NCI-H2029 (cell line): ENCODE measurements around the gene EPB41L1.
A peak's percentile ranks its signal among the peaks of the same experiment; 100 is the strongest.

Experiments
- DNase-seq: peaks from one replicate; lab custom pipeline; 2025; lab: John Stamatoyannopoulos, UW

The EPB41L1 gene

DNA sequence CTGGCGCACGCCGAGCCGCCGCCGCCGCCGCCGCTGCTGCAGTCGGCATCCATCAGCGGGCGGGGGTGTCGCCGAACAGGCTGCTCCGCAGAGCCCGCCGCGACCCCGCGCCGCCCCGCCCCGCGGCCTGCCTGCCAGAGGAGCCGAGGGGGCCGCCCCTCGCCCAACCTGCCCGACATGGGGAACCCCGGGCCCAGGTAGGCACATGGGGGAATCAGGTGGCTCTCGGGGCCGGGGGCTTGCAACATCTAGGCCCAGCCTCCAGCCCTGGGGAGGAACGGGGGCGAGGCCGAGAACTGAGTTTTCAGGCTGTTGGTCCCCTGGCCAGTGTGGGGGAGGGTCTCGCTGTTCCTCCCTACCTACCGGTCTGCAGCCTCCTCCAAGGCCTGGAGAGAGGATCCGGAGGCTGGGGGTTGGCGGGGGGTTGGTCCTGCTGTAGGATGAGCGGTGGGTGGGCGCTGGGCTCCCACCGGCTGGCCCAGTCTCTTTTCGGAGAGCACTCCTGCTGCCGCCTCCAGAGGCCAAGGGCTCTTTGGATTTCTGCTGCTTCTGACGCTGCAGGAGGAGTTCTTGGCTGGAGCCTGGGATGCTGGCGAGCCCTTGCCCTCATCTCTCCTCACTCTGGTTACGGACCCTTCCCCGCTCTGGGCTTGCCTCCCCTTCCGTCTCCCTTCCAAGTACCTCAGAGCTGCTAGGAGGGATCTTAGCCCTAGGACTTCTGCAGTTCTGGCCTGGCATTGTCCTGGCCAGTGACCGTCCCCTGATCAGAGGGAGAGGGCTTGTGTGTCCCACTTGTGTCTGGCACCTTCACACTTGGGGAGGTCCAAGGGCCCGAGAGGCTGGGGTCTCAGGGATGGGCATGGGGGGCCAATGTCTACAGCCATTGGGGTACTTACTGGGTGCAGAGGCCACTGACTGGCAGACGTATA is at the start of gene EPB41L1:
Gene EPB41L1 (plus strand): TSS at position 41 of the 929 bp plus-strand sequence. CDS start 19,038 bp downstream, outside the sequence.
- DNase-seq, result no peak

DNA sequence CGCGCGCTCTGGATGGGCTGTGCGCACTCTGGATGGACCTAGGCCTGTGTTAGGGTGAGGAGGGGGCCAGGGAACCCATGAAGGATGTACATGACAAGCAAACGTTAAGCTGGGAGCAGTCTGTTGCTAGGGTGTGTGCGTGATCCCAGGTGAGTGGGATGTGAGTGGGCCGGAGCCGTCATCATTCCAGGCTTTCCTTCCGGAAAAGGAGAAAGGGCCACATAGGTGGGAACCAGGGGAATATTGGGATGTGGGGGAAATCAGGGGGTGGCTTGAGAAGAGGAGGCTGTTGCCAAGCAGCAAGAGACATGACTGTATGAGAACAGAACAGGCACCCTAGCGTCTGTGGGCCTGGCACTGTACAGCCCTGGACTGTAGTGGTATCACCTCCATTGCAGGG is 49.7 kb upstream of the EPB41L1 start:
- no peak for DNase-seq

DNA sequence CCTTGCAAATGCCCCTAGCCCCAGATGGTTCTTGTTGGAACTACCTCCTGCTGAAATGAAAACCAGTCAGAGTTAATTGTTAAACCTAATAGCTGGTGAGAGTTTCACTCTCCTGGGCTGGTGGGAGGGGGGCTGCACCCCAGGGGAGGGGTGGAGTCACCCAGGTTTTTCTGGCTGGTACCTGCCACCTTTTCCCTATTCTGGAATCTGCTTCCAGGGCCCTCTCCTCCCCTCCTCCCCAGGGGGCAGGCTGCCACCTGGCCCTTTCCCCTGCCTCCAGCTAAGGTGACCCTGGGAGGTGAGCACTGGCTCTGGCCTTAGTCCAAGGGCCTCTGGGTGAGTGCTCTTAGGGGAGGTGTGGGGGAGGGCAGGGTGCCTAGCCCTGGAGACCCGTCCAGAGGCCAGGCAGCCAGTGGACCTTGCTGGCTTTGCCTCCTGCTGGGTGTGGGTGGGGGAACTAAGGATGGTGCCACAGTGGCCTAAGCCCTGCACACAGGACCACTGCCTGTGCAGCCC is 48.8 kb upstream of the EPB41L1 start:
- DNase-seq, result peak; percentile 55

DNA sequence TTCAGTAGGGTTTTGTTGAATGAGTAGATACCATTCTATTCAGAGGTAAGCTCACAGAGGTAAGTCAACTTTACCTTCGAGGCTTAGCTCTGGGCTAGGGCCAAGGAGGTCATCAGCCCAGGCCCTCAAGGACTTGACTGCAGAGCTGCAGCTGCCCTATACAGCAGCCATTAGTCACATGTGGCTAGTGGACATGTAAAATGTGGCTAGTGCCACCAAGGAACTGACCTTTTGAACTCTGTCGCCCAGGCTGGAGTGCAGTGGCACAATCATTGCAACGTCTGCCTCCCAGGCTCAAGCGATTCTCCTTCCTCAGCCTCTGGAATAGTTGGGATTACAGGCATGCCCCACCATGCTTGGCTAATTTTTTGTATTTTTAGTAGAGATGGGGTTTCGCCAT is 47.9 kb upstream of the EPB41L1 start:
- DNase-seq, result no peak

DNA sequence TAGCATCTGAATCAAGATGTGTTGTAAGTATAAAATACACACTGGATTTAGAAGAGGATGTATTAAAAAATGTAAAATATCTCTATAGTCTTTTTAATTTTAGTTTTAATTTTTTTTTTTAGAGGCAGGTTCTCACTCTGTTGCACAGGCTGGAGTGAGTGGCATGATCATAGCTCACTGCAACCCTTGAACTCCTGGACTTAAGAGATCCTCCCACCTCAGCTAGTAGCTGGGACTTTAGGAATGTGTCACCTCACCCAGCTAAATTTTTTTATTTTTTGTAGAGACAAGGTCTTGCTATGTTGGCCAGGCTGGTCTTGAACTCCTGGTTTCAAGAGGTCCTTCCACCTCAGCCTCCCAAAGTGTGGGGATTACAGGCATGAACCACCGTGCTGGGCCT is 46.7 kb upstream of the EPB41L1 start:
- DNase-seq, result no peak

DNA sequence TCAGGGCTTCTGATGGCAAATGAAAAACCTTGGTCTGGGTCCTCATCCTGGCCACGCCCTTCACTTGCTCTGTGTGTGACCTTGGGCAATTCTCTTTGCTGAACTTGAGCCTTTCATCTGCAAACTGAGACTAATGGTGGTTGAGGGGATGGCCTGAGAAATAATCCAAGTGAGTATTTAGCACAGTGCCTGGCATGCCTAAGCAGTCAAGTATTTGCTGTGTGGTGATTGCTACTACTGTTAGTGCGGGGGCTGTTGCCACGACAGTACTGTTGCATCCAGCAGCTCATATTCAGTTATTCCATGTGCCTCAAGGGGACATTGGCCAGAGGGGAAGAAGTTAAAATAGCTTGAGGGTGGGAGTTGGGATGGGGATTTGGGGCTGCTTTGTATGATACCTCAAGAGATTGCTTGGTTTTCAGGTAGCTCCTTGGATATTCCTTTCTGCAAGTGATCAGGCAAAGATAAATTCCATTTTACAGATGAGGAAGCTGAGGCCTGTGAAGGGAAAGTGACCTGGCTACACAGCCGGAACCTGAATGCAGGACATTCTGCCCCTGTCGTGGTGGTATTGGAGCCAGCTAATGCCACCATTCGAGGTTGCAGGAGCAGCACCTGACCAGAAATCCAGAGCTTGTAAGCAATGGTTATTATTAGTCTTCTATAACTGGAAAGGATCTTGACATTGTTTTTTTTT is 45.1 kb upstream of the EPB41L1 start:
- DNase-seq, result no peak

DNA sequence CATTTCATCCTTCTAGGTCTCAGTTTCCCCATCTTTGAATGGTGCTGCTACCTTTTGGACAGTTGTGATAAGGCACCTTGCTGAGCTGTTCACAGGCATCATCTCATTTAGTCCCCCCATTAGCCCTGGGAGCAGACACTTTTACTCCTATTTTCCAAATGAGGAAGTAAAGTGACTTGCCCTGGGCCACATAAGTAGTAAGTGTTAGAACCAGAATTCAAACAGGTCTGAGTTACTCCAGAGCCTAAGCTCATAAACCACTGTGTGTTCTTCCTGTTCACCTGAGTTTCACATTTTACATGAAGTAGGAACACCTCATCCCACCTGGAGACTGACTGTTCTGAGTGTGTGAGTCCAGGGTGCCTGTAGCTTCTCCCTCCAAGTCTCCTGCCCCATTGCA is 43.5 kb upstream of the EPB41L1 start:
- no peak for DNase-seq

DNA sequence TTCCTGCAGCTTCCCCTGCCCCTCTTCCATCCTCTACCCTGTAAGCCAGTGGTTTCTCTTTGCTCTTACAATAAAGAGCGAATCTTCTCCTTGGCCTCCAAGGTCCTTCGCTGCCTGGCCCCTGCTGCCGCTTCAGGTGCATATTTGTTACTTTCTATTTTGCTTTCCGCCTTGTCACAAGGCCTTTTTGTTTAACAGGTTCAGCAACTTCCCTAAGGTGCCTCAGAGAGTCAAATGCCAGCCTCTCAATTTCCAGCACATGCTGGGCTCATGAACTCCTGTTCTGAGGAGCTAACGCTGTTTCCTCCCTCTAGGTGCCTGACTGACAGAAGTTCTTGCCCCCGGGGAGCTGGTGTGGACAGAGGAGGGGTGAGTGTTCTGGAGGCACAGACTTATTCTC is 42.4 kb upstream of the EPB41L1 start:
- no peak for DNase-seq

DNA sequence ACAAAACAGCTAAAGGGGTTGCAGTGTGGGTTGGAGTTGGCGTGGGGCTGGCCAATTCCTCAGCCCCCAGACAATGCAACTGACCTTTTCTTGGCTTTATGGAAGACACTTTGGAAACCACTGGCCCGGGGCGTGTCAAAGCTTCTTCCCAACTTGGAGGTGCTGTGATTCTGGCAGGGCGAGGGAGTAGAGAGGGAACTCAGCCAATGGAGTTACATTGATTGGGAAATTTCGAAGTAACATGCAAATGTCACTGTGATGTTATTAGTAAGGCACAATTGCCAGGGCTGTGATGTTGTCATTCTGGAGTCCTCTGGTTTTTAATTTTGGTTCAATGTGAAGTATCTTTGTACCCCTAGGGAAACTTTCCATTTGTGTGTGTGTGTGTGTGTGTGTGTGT is 41.5 kb upstream of the EPB41L1 start:
- no peak for DNase-seq

DNA sequence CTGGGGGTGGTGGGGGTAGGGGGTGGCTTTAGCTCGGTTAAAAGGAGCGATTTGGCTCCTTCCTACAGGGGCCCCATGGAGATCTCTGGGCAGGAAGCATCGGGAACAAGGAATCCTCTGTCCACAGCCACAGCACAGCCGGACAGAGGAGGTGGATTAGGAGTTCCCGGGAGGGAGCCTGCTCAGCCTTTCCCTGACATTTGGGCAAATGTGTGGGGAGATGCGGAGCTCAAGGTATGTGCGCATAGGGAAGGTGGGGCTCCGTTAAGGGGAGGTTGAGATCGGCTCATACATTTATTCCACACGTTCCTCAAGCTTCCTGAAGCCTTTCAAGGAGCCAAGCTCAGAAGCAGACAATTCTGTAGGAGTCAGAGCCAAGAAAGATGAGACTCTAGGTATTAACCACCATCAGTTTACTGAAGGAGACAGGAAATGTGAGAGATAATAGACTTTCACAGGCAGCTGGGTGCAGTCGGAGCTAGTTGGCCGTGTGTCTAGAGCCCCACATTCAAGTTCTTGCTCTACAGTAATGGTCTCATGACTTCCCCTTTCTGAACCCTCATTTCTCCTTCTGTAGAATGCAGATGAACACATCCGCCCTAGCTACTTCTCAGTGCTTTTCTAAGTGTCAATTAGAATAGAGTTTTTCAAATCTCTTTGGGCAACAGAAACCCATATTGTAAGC is 40.8 kb upstream of the EPB41L1 start:
- DNase-seq, result no peak

DNA sequence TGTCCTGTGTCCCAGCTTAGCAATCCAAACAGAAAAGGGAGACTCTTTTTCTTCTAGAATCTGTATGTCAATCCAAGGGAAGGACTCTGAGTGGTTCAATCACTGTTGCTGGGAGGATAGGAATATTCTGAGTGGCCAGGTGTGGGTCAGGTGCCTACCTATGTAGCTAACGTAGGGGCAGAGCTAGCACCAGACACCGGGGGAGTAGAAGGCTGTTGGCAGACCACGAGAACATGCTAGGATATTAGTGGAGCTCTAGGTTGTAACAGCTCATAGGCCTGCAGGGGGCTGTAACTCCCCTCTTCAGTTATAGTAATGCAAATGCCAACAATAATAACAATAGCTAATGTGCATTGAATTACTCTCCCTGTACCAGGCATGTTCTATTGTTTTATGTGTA is 39.8 kb upstream of the EPB41L1 start:
- no peak for DNase-seq

DNA sequence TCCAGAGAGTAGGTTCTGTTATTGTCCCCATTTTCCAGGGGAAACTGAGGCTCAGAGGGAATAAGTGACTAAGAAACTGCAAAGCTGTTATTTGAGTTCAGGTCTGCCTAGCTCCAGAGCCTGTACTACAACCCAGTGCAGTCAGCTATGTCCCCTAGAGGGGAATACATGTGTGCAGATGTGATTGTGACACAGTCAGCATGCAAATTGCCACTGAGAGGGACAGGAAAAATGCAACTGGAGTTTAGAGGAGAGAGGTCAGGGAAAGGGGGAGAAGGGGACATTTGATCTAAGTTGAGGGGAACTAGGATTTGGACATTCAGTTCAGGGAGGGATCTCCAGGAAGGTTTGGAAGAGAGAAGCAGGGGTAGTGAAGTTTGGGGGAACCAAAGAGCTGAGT is 38.6 kb upstream of the EPB41L1 start:
- no peak for DNase-seq

DNA sequence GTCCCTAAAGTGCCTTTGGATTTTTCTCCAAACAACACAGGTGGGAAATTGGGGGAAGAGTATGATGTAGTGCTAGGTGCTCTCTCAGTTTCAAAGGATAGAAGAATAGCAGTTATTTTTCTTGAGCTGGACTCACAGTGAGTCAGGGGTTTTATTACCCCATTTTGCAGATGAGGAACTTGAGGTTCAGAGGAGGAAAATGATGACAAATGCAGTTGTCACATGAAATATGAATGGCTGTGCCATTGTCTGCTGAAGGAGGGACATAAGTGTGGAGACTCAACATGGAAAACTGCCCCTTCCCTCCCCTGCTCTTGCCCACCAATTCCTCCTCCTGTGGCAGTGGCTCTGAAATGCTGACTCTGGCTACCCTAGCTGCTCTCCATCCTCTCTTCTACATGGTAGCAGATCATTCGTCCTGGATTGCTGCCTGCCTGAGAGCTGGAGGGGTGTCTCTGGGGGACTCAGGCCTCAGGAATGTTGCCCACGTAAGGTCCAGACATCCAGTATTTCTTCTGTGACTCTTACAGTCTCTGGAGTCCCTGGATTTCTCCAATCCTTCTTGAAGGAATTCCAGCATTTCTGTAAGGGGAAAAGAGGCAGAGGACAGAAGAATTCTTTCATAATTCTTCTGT is 37.6 kb upstream of the EPB41L1 start:
- no peak for DNase-seq

DNA sequence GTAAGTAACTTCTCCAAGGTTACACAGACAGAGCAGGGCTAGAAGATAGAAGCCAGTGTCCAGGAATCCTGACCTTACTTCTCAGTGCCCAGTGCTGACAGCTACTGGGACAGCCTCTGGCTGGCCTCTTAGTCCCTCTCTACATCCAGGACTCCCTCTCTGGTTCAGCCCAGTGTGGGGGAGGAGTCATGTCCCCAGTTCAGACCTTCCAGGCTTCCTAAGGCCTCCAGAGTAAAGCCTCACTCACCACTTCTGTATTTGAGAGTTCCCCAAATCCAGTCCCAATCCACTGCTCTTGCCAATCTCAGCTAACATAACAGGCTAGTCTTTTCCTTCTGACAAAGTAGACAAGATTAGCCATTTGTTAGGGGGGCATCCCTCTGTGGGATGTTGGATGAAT is 36.9 kb upstream of the EPB41L1 start:
- no peak for DNase-seq

DNA sequence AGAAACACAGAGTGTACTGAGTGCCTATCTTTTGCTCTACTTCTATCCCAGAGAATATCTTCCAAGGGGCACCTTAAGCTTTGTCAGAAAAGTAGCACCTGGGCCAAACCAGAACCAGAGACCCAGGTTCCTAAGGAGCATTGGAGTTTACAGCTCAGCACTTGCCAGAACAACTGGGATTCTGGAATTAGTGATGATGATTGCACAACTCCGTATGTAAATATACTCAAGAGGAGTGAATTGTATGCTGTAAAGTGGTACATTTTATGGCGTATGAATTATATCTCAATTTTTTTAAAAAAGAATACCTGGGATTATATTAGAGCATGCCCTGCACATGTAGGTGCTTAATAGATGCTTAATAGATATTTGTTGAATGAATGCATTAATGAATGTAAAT is 36.2 kb upstream of the EPB41L1 start:
- no peak for DNase-seq

DNA sequence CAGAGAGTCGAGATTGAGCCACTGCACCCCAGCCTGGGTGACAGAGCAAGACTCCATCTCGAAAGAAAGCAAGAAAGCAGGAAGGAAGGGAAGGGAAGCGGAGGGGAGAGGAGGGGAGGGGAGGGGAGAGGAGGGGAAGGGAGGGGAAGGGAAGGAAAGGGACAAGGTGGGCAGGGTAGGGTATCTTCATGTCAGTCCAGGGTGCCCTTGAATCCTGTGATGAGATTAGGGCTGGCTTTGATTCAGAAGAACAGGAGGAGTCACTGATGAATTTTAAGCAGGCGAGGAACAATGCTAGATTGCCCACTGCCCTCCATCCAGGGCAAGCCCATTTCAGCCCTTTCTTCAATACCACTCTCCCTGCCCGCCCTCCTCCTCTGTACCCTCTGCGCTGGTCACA is 35.0 kb upstream of the EPB41L1 start:
- DNase-seq, result no peak

DNA sequence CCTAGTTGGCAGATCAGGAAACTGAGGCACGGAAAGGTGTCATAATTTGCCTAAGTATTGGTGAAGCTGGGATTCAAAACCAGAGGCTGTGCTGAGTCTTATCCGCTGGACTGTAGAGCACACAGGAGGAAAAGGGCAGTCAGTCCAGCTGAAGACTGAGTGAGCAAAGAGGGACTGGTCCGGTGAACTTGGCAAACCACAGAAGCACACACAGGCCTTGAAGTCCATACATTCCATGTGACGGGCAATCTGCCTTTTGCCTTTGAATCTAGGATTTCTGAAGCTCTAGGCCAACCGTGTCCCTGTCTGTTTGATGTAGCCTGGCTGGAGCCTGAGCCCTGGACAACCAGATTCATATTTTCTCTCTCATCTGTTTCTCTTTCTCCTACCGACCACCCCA is 34.3 kb upstream of the EPB41L1 start:
- no peak for DNase-seq

DNA sequence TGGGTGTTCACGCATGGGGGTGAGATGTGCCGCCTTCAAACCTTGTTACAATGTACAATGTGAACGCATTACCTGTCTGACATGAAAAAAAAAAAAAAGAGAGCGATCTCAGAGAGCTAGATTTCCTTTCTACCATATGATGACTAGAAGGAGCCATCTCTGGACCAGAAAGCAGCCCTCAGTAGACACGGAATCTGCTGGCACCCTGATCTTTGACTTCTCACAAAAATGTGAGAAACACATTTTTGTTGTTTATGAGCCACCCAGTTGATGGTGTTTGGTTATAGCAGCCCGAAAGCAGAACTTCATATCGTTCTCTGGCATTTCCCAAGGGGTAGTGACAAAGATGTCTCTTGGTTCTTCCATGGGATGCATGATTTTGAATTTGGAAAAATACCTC is 33.5 kb upstream of the EPB41L1 start:
- DNase-seq, result no peak

DNA sequence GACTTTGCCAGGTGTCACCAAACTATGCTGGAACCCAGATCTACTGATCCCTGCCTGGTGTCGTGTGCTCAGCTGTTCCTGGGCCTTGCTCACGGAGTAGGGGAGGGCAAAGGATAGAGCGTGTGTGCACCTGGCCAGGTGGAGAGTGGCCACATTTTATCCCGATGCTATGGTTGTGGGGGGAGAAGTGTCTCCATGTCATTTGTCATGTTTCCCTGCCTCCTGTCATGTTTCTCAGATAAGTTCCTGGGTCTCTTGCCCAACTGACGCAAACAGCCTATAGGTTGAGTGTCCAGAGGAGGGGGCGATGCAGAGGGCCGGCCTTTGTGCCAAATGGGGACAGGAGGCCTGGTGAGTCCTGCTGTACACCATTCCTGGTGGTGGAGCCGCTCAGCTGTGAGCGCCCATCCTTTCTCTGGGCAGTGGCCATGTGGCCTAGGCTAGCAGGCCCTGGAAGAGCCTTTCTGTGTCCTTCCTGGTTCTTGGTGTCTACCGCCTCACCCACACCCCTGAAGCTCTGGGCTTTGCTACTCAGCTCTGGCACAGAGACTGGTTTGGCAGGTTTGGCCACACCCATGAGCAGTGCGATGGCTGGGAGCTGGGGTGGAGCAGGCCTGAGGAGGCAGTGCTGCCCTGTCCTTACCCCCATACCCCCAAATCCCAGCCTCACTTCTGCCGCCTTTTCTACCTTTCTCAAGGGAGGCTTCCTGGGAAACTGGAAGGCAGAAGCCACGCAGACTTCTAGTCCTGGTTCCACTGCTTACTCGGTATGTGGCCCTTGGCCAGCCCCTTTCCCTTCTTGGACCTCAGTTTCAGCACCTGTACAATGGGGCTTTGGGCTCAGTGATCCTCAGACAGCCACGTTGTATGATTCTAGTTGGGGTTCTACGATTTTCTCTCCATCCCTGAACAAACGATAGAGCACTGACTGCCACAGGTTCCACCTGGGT is 32.3 kb upstream of the EPB41L1 start:
- peak; percentile 80 for DNase-seq

DNA sequence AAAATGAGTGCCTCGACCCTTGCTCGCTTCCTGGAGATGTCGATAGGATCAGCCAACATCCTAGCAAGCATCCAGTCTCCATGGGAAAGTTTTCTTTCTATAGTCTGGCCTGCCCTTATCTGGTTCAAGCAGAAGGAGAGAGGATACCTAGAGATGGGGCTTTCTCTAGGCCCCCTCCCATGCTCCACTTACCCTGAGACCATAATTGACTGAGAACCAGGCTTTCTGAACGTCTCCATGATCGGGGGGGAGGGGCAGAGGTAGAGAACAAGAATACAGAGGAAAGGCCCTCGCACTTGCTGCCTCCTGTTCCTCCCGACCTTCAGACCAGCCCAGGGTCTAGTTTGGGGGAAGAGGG is 31.6 kb upstream of the EPB41L1 start:
- no peak for DNase-seq

DNA sequence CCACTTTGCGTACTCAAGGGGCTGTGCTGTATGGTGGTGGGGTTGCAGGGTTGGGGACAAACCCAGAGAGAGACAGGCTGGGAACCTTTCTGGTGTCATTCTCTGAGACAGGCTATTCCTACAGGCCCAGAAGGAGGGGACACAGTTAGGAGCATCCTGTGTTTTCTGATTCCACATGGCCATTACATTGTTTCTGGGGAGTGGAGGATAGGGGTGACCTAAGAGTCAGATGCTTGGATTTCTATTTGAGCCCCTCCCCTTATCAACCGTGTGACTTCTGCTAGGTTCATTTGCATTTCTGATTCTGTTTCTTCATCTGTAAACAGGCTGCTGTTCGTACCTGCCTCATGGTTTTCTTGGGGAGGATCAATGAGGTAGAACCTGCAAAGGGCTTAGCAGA is 29.4 kb upstream of the EPB41L1 start:
- DNase-seq, result no peak
